DND-41 (cell line): Measurements from ENCODE around the gene NOC2L.

Experiments
- CTCF ChIP-seq: IDR thresholded peaks from 2 replicates; pipeline ENCODE4 v1.5.1; 2012; ENCODE audit warnings: borderline replicate concordance, low read length, moderate library complexity, mild to moderate bottlenecking; ENCODE audit not compliant: poor library complexity, severe bottlenecking; ENCODE audit errors: extremely low read depth
- EZH2 ChIP-seq: IDR thresholded peaks from 3 replicates; pipeline ENCODE4 v1.6.1; 2012; ENCODE audit warnings: borderline replicate concordance, low read depth, mild to moderate bottlenecking, moderate library complexity, low read length, inconsistent platforms; ENCODE audit not compliant: severe bottlenecking

GRCh38 chr1:942411-942821 is 16.6 kb downstream of the NOC2L start:
- TF ChIP-seq CTCF: no peak
- no peak for TF ChIP-seq EZH2
